Measurements from ENCODE around the gene FNDC3B.

The FNDC3B gene

GRCh38 chr3:172272698-172273097, 233.3 kb downstream of the FNDC3B start:
- DNase-seq: no peak

GRCh38 chr3:172273378-172273777, 234.0 kb downstream of the FNDC3B start:
- DNase-seq: no peak

GRCh38 chr3:172274906-172275305, 235.5 kb downstream of the FNDC3B start:
- DNase-seq: no peak

GRCh38 chr3:172275586-172275985, 236.2 kb downstream of the FNDC3B start:
- DNase-seq: no peak

DNA sequence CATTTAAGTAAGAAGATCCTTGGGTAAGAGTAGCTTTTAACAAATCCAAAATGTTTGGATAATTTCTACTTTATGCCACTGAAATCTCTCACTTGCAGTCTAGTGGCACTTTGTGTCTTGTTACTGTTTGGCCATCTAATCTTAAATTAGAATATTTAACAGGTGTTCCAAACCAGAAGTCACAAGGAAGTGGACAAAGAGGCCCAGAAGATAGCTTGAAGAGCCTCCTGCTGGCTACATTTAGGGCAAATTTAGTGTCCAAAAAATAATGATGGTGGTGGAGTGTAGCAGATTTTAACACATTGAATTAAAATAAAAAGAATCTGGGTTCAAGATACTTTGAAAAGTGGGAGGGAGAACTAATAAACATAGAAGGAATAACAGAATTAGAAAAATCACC, 236.7 kb downstream of the FNDC3B start:
- no peak for DNase-seq

- no peak for DNase-seq
Observed at GRCh38 chr3:172277151-172277652, 237.8 kb downstream of the FNDC3B start.

DNA sequence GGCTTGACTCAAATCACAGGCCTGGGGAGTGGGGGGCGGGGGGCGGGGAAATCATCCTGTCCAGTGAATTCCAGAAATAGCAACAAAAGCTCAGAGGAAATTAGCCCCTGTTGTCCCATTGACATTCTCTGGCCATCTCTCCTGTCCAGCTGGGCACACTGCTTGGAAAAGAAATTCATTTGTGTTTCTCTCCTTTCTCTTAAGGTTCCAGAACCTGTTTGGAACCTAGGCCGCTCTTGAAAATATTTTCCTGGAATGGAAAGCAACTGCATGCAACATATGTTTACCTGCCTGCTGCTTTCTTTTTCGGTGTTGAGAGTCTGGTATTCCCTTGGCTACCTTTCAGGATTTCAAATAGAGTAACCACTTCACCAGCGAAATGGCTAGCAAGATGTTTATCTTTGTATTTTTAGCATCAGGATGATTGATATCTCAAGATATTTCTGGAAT, 239.8 kb downstream of the FNDC3B start:
- peak; percentile 78 for DNase-seq

GRCh38 chr3:172279974-172280373, 240.6 kb downstream of the FNDC3B start:
- no peak for DNase-seq

GRCh38 chr3:172280406-172281051, 241.2 kb downstream of the FNDC3B start:
- no peak for DNase-seq

- DNase-seq: peak; percentile 71
Observed at GRCh38 chr3:172281884-172282283, 242.5 kb downstream of the FNDC3B start.

DNA sequence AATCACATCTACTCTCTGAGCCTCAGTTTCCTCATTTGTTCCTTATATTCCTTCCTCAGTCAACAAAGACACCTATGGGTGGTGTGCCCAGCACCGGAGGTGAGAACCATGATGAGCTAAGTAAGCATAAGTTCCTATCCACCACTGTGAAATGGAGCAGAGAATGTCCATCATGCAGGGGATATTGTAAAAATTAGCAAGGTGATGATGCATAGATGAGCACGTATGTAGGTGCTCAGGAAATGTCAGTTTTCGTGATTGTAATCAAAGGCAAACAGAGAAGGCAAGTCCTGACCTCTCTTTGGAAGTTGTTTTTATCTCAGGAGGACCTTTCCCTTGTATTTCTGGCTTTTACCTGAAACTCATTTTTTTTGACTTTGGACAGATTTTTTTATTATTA, 243.5 kb downstream of the FNDC3B start:
- DNase-seq: no peak

- no peak for DNase-seq
Observed at GRCh38 chr3:172283841-172284357, 244.5 kb downstream of the FNDC3B start.

DNA sequence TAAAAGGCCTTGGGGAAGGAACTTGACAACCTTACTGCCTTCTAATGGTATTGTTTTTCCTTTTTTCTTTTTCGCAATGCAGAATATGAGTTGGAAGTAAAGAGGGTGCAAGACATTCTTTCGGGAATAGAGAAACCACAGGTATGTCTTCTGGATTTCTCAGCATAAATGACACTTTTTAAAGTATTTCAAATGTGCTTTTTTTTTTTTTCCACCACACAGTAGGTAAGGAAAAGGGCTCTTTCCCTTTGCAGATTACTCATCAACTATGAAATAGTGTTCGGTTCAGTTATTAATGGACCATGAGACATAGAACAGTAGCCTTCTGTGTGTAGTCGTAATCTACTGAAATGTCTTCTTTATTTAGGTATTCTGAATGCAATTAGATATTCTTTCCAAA, 246.5 kb downstream of the FNDC3B start:
- DNase-seq: no peak

- no peak for DNase-seq
Observed at GRCh38 chr3:172286548-172287148, 247.3 kb downstream of the FNDC3B start.

DNA sequence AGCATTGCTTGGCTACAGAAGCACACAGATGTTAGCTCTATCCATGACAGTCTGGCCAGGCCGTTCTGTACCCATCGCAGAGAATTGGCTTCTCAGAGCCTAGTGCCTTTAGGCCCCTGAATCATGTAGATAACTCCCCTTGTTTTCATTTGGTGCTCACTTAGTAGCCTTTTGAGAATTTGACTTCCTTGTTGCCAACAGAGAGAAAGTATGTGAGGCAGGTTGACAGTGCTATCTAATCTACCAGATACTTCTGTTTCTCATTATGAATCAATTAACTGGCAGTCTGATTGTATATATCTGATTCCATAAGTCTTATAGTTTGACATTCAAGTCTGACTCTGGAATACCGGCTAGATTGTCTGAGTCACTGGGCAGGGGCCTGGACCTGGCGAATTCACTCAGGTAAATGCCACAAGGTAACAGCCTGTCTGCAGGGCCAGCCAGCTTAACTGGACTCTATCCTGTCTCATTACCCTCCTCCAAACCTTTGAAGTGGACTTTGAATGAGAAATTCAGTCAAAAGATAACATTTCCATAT, 248.6 kb downstream of the FNDC3B start:
- no peak for DNase-seq

GRCh38 chr3:172288651-172289050, 249.3 kb downstream of the FNDC3B start:
- no peak for DNase-seq

DNA sequence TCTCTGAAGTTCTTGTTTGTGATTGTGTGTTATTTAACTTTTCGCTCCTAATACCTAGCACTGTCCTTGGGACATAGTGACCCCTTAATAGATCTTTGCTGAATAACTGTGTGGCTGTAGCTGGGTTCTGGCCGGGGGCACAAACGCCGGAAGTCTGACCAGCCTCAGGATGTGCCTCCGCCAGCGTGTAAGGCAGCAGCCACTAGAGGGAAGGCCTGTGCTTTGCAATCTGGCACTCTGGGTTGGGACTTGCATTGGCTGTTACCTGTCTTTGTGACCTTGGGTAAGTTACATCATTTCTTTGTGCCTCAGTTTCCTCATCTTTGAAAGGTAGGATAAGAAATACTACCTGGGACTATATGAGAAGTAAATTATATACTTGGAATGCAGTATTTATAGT, 250.2 kb downstream of the FNDC3B start:
- no peak for DNase-seq

- DNase-seq: no peak
Observed at GRCh38 chr3:172290457-172290856, 251.1 kb downstream of the FNDC3B start.

GRCh38 chr3:172291650-172292049, 252.3 kb downstream of the FNDC3B start:
- DNase-seq: no peak

DNA sequence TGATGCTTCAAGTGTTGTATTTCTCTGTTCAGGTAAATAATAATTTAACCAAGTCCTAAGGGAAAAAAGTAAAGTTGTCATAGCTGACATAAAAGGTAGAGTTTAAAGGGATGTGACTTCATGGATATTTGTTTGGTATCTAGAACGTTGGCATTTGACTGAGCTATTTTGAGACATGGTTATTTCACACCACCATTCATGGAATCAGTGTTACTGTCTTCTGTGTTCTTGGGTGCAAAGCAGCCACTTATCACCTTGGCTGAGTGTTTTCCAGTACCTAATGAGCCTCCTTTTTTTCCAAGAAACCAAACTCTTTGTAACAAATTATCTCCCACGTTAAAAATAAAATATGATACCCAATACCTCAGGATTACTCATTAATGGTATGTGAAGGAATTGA, 253.0 kb downstream of the FNDC3B start:
- DNase-seq: no peak

- DNase-seq: no peak
Observed at GRCh38 chr3:172293093-172293492, 253.7 kb downstream of the FNDC3B start.

DNA sequence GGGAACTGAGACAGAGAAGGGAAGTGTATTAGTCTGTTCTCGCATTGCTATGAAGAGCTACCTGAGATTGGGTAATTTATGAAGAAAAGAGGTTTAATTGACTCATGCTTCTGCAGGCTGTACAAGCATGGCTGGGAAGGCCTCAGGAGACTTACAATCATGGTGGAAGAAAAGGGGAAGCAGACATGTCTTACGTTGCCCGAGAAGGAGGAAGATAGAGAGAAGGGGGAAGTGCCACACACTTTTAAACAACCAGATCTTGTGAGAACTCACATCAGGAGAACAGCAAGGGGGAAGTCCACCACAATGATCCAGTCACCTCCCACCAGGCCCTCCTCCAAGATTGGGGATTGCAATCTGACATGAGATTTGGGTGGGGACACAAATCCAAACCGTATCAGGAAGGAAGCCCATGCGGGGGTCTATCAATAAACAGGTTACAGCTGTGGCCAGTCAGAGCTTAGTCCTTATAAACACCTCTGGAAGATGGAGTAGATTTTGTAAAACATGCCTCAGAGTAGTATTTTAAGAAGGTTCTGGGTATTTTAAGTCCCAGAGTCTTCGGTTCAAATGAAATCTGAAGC, 254.9 kb downstream of the FNDC3B start:
- DNase-seq: no peak

- DNase-seq: no peak
Observed at GRCh38 chr3:172296248-172296974, 257.0 kb downstream of the FNDC3B start.

Measured in NCI-H774 (cell line).